ENCODE measurements around the gene AEN.
A peak's percentile ranks its signal among the peaks of the same experiment; 100 is the strongest.

AEN gene, protein sequence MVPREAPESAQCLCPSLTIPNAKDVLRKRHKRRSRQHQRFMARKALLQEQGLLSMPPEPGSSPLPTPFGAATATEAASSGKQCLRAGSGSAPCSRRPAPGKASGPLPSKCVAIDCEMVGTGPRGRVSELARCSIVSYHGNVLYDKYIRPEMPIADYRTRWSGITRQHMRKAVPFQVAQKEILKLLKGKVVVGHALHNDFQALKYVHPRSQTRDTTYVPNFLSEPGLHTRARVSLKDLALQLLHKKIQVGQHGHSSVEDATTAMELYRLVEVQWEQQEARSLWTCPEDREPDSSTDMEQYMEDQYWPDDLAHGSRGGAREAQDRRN

DNA sequence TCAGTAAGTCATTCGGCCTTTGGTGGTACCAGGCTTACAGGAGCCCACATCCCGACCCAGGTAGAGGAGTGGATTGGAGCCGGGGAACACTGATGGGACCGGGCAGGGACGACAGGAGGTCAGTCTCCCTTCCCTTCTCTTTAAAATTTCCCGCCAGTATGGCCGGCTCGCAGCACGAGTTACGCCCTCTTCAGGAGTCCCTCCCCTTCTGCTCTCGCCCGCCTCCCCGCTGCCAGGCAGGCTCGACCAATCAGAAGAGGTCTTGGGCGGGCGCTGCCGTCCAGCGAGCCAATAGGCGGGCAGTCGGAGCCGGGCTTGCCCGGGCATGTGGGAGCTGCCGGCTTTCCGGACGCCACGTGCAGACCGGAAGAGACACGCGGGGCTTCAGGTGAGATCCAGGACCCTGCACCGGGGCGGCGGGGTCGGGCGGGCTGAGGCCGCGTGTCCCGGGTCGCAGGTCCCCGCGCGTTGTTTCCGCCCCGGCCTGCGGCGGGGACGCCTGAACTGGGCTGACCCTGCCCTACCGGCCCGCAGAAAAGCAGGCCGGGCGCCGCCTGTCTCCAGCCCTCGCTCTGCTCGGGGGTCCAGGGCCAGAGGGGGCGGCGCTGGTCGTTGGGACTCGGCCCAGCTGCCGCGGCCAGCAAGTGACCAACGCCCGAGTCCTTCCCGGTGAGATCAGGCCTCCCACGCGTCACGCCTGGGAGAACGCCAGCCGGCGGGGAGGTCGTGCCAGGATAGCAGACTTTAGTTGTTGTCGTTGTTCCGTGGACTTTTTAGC lies at the start of gene AEN:
AEN (plus strand) TSS at position 346 of the 778 bp plus-strand sequence. CDS start 4,870 bp downstream, outside the sequence.
- H3K4me2 ChIP-seq (ENCODE audit: low read depth, low read length, poor library complexity, severe bottlenecking): peak within 1 kb of the TSS; percentile 93
- peak within 1 kb of the TSS; percentile 84 for H3K4me3 ChIP-seq (ENCODE audit: low read length, poor library complexity, severe bottlenecking)
- peaks cover 29% of the 10 kb centered on the region for H3K4me1 ChIP-seq (ENCODE audit: insufficient read depth, low read length, poor library complexity, severe bottlenecking)
- H3F3A ChIP-seq (ENCODE audit: low read depth): no peaks in the 10 kb centered on the region
- H3K79me2 ChIP-seq (ENCODE audit: insufficient read depth, low read length): peaks cover 49% of the 10 kb centered on the region
- H2AFZ ChIP-seq (ENCODE audit: low read length): peak within 1 kb of the TSS; percentile 47
- TF ChIP-seq, protein P1, sequence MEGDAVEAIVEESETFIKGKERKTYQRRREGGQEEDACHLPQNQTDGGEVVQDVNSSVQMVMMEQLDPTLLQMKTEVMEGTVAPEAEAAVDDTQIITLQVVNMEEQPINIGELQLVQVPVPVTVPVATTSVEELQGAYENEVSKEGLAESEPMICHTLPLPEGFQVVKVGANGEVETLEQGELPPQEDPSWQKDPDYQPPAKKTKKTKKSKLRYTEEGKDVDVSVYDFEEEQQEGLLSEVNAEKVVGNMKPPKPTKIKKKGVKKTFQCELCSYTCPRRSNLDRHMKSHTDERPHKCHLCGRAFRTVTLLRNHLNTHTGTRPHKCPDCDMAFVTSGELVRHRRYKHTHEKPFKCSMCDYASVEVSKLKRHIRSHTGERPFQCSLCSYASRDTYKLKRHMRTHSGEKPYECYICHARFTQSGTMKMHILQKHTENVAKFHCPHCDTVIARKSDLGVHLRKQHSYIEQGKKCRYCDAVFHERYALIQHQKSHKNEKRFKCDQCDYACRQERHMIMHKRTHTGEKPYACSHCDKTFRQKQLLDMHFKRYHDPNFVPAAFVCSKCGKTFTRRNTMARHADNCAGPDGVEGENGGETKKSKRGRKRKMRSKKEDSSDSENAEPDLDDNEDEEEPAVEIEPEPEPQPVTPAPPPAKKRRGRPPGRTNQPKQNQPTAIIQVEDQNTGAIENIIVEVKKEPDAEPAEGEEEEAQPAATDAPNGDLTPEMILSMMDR (conservative IDR thresholded peaks at IDR 0.05; ENCODE audit: low read length): no peak
- TF ChIP-seq EZH2phosphoT487 (IDR thresholded peaks at IDR 0.05; ENCODE audit: borderline replicate concordance): no peak
- H4K20me1 ChIP-seq (ENCODE audit: insufficient read depth, low read length, poor library complexity, severe bottlenecking): peaks cover 30% of the 10 kb centered on the region
- H3K36me3 ChIP-seq (ENCODE audit: insufficient read depth, low read length): no peaks in the 10 kb centered on the region; the same call in 1 of the 2 replicates
- peaks cover 7% of the 10 kb centered on the region for H3K27me3 ChIP-seq (ENCODE audit: insufficient read depth, low read length, poor library complexity, severe bottlenecking)
- H3K9me3 ChIP-seq (ENCODE audit: insufficient read depth, low read depth, low read length): no peaks in the 10 kb centered on the region
- H3K9me2 ChIP-seq (replicated peaks; ENCODE audit: low read depth, low read length): no peaks in the 10 kb centered on the region
- peak within 1 kb of the TSS; percentile 100 for H3K9ac ChIP-seq (ENCODE audit: low read depth, low read length, poor library complexity, severe bottlenecking)

DNA sequence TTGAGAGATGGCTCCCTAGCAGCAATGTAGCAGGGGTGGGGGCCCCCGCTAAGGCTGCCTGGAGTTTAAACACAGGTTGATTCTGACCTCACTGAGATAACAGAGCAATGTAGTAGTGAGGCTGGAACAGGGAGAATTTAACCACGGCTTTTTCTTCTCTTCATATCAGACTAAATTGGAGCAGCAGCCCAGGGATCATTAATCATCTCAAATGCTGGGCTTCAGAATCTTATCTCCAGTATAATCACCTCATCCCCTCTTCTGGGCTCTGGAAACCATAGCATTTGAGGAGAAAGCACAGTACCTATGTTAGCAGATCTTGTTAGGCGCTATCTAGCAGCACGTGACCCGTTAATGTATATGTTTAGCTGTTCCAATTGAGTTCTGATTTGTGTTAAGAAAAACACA lies 49.3 kb upstream of the AEN start:
- H2AFZ ChIP-seq (ENCODE audit: low read length): no peak overlapping the region
- no peaks in the 10 kb centered on the region for H3F3A ChIP-seq (ENCODE audit: low read depth)
- no peaks in the 10 kb centered on the region for H3K36me3 ChIP-seq (ENCODE audit: insufficient read depth, low read length)
- TF ChIP-seq, protein P1 (conservative IDR thresholded peaks at IDR 0.05; ENCODE audit: low read length): no peak
- no peak for TF ChIP-seq EZH2phosphoT487 (IDR thresholded peaks at IDR 0.05; ENCODE audit: borderline replicate concordance)
- no peaks in the 10 kb centered on the region for H4K20me1 ChIP-seq (ENCODE audit: insufficient read depth, low read length, poor library complexity, severe bottlenecking)
- H3K79me2 ChIP-seq (ENCODE audit: insufficient read depth, low read length): no peaks in the 10 kb centered on the region
- no peak overlapping the region for H3K4me2 ChIP-seq (ENCODE audit: low read depth, low read length, poor library complexity, severe bottlenecking)
- H3K4me3 ChIP-seq (ENCODE audit: low read length, poor library complexity, severe bottlenecking): no peak overlapping the region
- H3K4me1 ChIP-seq (ENCODE audit: insufficient read depth, low read length, poor library complexity, severe bottlenecking): no peaks in the 10 kb centered on the region
- no peak overlapping the region for H3K9ac ChIP-seq (ENCODE audit: low read depth, low read length, poor library complexity, severe bottlenecking)
- no peaks in the 10 kb centered on the region for H3K9me3 ChIP-seq (ENCODE audit: insufficient read depth, low read depth, low read length)
- H3K9me2 ChIP-seq (replicated peaks; ENCODE audit: low read depth, low read length): no peaks in the 10 kb centered on the region
- peaks cover 3% of the 10 kb centered on the region for H3K27me3 ChIP-seq (ENCODE audit: insufficient read depth, low read length, poor library complexity, severe bottlenecking)

DNA sequence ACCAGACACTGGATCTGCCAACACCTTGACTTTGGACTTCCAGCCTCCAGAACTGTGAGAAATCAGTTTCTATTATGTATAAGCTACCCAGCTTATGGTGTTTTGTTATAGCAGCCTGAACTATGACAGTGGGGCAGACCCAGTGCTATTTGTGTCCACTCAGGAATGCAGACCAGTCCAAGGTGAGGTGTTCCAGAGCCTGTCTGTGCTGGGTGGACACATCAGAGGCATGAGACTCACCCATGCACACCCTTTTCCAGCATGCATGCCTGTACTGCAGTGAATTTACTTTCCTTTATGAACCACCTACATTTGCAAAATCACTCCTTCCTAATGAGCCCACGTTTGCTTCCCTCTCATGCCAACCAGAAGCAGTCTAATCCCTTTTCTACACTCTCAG lies 47.1 kb upstream of the AEN start:
- Histone ChIP-seq H3K27me3 (ENCODE audit: insufficient read depth, low read length, poor library complexity, severe bottlenecking) (no peaks in the 10 kb centered on the region), H3K36me3 (ENCODE audit: insufficient read depth, low read length) (no peaks in the 10 kb centered on the region), H4K20me1 (ENCODE audit: insufficient read depth, low read length, poor library complexity, severe bottlenecking) (no peaks in the 10 kb centered on the region), H2AFZ (ENCODE audit: low read length) (no peak overlapping the region), H3F3A (ENCODE audit: low read depth) (no peaks in the 10 kb centered on the region), H3K79me2 (ENCODE audit: insufficient read depth, low read length) (no peaks in the 10 kb centered on the region), H3K9me2 (replicated peaks; ENCODE audit: low read depth, low read length) (no peaks in the 10 kb centered on the region), H3K4me2 (ENCODE audit: low read depth, low read length, poor library complexity, severe bottlenecking) (no peak overlapping the region), H3K9me3 (ENCODE audit: insufficient read depth, low read depth, low read length) (no peaks in the 10 kb centered on the region), H3K4me1 (ENCODE audit: insufficient read depth, low read length, poor library complexity, severe bottlenecking) (no peaks in the 10 kb centered on the region), H3K9ac (ENCODE audit: low read depth, low read length, poor library complexity, severe bottlenecking) (no peak overlapping the region), H3K4me3 (ENCODE audit: low read length, poor library complexity, severe bottlenecking) (no peak overlapping the region)
- no peak for TF ChIP-seq EZH2phosphoT487 (IDR thresholded peaks at IDR 0.05; ENCODE audit: borderline replicate concordance)
- TF ChIP-seq, protein P1 (conservative IDR thresholded peaks at IDR 0.05; ENCODE audit: low read length): no peak
